ENCODE measurements around the gene ENOX2.
"Not testable (repeated sequence)": the region's sequence is repeated elsewhere in the genome, so short reads cannot be mapped to it uniquely, and the experiment has no call there.

DNA sequence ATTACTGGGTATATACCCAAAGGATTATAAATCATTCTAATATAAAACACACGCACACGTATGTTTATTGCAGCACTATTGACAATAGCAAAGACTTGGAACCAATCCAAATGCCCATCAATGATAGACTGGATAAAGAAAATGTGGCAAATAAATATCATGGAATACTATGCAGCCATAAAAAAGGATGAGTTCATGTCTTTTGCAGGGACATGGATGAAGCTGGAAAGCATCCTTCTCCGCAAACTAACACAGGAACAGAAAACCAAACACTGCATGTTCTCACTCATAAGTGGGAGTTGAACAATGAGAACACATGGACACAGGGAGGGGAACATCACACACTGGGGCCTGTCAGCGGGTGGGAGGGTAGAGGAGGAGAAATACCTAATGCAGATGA is 83.6 kb downstream of the ENOX2 start:
- not testable (repeated sequence) for TF ChIP-seq ZNF384, SP1, ELF4 (IDR thresholded peaks at IDR 0.05)

Measured in HEK293T (cell line).